ENCODE data around the gene ZDHHC21.

The ZDHHC21 gene

GRCh38 chr9:14565352-14566016, 127.7 kb downstream of the ZDHHC21 start:
- Histone ChIP-seq H3K4me3 (ENCODE audit: low read depth, low read length) (no peak overlapping the region), H3K36me3 (no peaks in the 10 kb centered on the region), H3K4me1 (peaks cover 11% of the 10 kb centered on the region), H3K9me3 (no peaks in the 10 kb centered on the region), H3K27me3 (no peaks in the 10 kb centered on the region)
- DNase-seq = no peak
- no peak for TF ChIP-seq CTCF (IDR thresholded peaks at IDR 0.05; ENCODE audit: low read depth, low read length)

GRCh38 chr9:14563902-14564624, 129.2 kb downstream of the ZDHHC21 start:
- Histone ChIP-seq H3K4me1 (peaks cover 11% of the 10 kb centered on the region), H3K4me3 (ENCODE audit: low read depth, low read length) (no peak overlapping the region), H3K9me3 (no peaks in the 10 kb centered on the region), H3K27me3 (no peaks in the 10 kb centered on the region), H3K36me3 (no peaks in the 10 kb centered on the region)
- DNase-seq = peak; percentile 28
- TF ChIP-seq CTCF (IDR thresholded peaks at IDR 0.05; ENCODE audit: low read depth, low read length) = no peak

GRCh38 chr9:14561929-14562405, 131.3 kb downstream of the ZDHHC21 start:
- no peaks in the 10 kb centered on the region for H3K36me3 ChIP-seq
- H3K4me3 ChIP-seq (ENCODE audit: low read depth, low read length) = no peak overlapping the region
- H3K9me3 ChIP-seq = no peaks in the 10 kb centered on the region
- H3K27me3 ChIP-seq = no peaks in the 10 kb centered on the region
- TF ChIP-seq CTCF (IDR thresholded peaks at IDR 0.05; ENCODE audit: low read depth, low read length) = no peak
- peaks cover 11% of the 10 kb centered on the region for H3K4me1 ChIP-seq
- DNase-seq = no peak
